Spleen (tissue), 3 donors: Measurements from ENCODE around the gene THSD7A.

Experiments
- POLR2A ChIP-seq, 3 donors: fragments of 450-650 bp; IDR thresholded peaks; one replicate each; pipeline ENCODE4 v1.5.1; 2017; ENCODE audit warnings: antibody characterized with exemption in 3 of 3, mild to moderate bottlenecking in 1 of 3
- POLR2AphosphoS5 ChIP-seq, 3 donors: sonication (generic); formaldehyde crosslinking; IDR thresholded peaks; one replicate each; pipeline ENCODE4 v1.5.1; 2017; ENCODE audit warnings: antibody characterized with exemption in 3 of 3

DNA sequence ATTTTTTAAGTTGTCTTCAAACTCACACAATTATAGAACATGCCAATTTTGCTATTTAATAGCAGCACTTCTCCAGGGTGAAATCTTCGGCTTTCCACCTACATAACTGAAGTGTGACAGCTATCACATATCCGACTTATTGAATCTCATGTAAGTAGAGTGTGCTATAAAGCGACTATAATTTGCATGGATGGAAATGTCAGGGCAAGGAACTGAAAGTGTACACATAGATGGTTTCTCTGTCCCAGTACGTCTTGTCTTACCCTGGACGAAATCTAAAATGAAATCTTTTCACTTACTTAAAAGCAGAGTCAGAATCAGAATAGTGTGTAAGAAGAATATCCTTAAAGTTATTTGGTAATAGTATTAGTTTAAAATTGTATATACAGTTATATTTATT is 132.3 kb downstream of the THSD7A start:
- TF ChIP-seq POLR2AphosphoS5 (IDR thresholded peaks at IDR 0.05) (no peak), POLR2A (IDR thresholded peaks at IDR 0.05) (no peak)
